OCI-LY3 (cell line): Measurements from ENCODE around the gene MAD1L1.

ENCODE experiments used
- H2AFZ ChIP-seq: fragments of 200-600, 300-600 bp; shearing (Covaris generic); 2 replicates; pipeline ENCODE4 v1.6.0; 2014; ENCODE audit warnings: antibody characterized with exemption, low read depth, low read length
- H3K27ac ChIP-seq: fragments of 200-600, 300-600 bp; sonication (generic); 2 replicates; pipeline ENCODE4 v1.5.1; 2014; ENCODE audit warnings: mild to moderate bottlenecking, low read length, moderate library complexity, mixed read lengths
- H3K27me3 ChIP-seq: fragments of 200-600, 300-600 bp; sonication (generic); 2 replicates; pipeline ENCODE4 v1.6.1; 2014; ENCODE audit warnings: low read depth, low read length, mixed read lengths
- H3K36me3 ChIP-seq: fragments of 200-600, 300-600 bp; sonication (generic); replicated peaks from 2 replicates; pipeline ENCODE3; 2014; ENCODE audit warnings: low read depth, low read length, mixed read lengths
- H3K4me1 ChIP-seq: fragments of 300-600, 200-600 bp; sonication (generic); 2 replicates; pipeline ENCODE4 v1.6.1; 2014; ENCODE audit warnings: low read length, mixed read lengths
- H3K4me2 ChIP-seq: fragments of 200-600, 300-600 bp; sonication (generic); 2 replicates; pipeline ENCODE4 v1.6.1; 2014; ENCODE audit warnings: low read length, mixed read lengths
- H3K4me3 ChIP-seq: fragments of 300-600, 200-600 bp; sonication (generic); 2 replicates; pipeline ENCODE4 v1.5.1; 2014; ENCODE audit warnings: antibody characterized with exemption, mild to moderate bottlenecking, low read length, moderate library complexity
- H3K79me2 ChIP-seq: fragments of 300-600, 200-600 bp; shearing (Covaris generic); 2 replicates; pipeline ENCODE4 v1.6.1; 2014; ENCODE audit warnings: mild to moderate bottlenecking, low read length, mixed read lengths
- H3K9ac ChIP-seq: fragments of 300-600, 200-600 bp; shearing (Covaris generic); 2 replicates; pipeline ENCODE4 v1.6.0; 2014; ENCODE audit warnings: mild to moderate bottlenecking, low read length, moderate library complexity
- H3K9me3 ChIP-seq: fragments of 200-600, 300-600 bp; shearing (Covaris generic); 2 replicates; pipeline ENCODE4 v1.6.1; 2014; ENCODE audit warnings: low read length, mixed read lengths; ENCODE audit not compliant: insufficient read depth
- H4K20me1 ChIP-seq: fragments of 200-600, 300-600 bp; sonication (generic); 2 replicates; pipeline ENCODE4 v1.6.1; 2016; ENCODE audit warnings: low read length, mixed read lengths; ENCODE audit not compliant: insufficient read depth
- CTCF ChIP-seq: fragments of 200-600, 300-600 bp; sonication (generic); IDR thresholded peaks from 2 replicates; pipeline ENCODE4 v1.5.1; 2014; ENCODE audit warnings: antibody characterized with exemption, low read length, low read depth
- EZH2phosphoT487 ChIP-seq: fragments of 200-600 bp; shearing (Covaris generic); IDR thresholded peaks from 2 replicates; pipeline ENCODE4 v1.6.1; 2018; ENCODE audit warnings: antibody characterized with exemption, mixed run types, low read depth

The MAD1L1 gene

DNA sequence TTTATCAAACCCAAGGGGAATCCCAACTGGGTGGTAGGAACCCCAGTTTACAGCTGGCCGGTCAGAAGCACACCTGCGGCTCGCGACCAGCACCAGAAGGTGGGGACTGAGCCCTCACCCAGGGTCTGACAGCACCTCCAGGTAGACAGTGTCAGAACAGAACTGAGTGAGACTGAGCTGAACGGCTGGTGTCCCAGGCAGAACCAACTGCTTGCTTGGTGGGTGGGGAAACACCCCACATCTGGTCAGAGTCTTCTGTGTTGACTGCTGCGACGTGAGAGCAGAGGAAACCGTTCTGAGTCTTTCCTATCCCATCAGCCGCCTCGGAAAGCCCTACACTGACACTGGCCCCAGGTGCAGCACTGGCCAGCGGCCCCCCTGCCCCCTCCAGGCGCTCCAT is 160.7 kb downstream of the MAD1L1 start:
- TF ChIP-seq CTCF (no peak), EZH2phosphoT487 (no peak)
- Histone ChIP-seq H3K4me3 (no peak overlapping the region), H3K9me3 (no peaks in the 10 kb centered on the region), H3K4me1 (no peaks in the 10 kb centered on the region), H3K9ac (no peak overlapping the region), H3K36me3 (no peaks in the 10 kb centered on the region), H3K4me2 (no peak overlapping the region), H2AFZ (no peak overlapping the region), H3K27me3 (no peaks in the 10 kb centered on the region), H3K79me2 (no peaks in the 10 kb centered on the region), H3K27ac (no peak overlapping the region), H4K20me1 (no peaks in the 10 kb centered on the region)

DNA sequence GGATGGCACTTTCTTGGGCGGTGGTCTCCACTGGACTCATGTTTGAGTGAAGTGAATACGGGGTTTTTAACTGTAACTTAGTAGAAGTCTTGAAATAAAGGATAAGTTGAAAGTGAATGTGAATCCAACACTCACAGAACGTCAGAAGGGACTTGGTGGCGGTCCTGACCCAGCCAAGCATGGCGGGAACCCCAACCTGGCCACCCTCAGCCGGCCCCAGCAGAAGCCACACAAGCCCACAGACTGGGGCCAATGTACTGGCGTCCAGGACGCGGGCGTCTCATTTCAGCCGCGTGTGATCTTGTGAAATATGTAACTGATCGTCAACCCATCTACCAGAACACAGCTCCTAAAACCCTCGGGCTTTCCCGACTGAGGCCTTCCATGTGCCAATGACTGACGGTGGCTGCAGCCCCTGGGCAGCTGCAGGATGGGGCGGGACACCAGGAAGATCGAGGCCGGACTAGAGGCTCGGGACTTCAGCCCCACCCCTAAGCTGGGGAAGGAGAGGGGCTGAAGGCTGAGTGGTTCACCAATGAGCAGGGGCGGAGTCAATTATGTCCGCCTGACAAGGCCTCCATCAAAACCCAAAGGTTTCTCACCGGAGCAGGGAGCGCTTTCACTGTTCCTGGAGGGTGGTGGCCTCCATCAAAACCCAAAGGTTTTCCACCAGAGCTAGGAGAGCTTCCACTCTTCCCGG is 161.5 kb downstream of the MAD1L1 start:
- Histone ChIP-seq H3K4me3 (no peak overlapping the region), H3K9ac (no peak overlapping the region), H3K4me1 (no peaks in the 10 kb centered on the region)

GRCh38 chr7:2070151-2070763 is 162.5 kb downstream of the MAD1L1 start:
- Histone ChIP-seq H3K27ac (no peak overlapping the region), H3K9me3 (no peaks in the 10 kb centered on the region), H3K27me3 (no peaks in the 10 kb centered on the region), H3K4me3 (no peak overlapping the region), H3K9ac (no peak overlapping the region), H3K36me3 (no peaks in the 10 kb centered on the region), H2AFZ (no peak overlapping the region), H3K4me2 (no peak overlapping the region), H3K79me2 (no peaks in the 10 kb centered on the region), H3K4me1 (no peaks in the 10 kb centered on the region), H4K20me1 (no peaks in the 10 kb centered on the region)
- TF ChIP-seq EZH2phosphoT487, result no peak
- no peak for TF ChIP-seq CTCF

More for the DNA sequence above, 161.5 kb downstream of the MAD1L1 start:
- H3K27me3 ChIP-seq, result no peaks in the 10 kb centered on the region
- no peaks in the 10 kb centered on the region for H3K79me2 ChIP-seq
- no peak overlapping the region for H2AFZ ChIP-seq
- H3K27ac ChIP-seq, result no peak overlapping the region
- H3K4me2 ChIP-seq, result no peak overlapping the region
- no peaks in the 10 kb centered on the region for H4K20me1 ChIP-seq
- TF ChIP-seq CTCF, result no peak
- TF ChIP-seq EZH2phosphoT487, result no peak
- H3K9me3 ChIP-seq, result no peaks in the 10 kb centered on the region
- no peaks in the 10 kb centered on the region for H3K36me3 ChIP-seq

DNA sequence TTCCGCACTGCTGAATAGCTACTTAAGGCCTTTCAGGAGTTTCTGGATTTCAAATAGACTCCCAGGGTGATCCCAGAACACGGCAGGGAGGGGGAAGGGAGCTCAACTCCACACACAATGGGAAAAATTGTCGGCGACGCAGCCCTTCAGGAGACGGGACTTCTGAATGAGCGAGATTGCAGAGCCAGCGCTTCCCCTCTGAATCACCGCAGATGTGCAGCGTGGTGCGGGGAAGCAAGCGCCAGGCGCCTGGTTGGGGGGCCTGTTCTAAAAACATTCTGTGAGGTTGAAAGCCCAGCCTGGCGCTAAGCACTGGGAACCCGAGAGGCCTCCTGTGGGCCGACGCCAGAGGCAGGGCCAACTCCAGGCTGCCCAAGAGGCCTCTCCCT is 163.3 kb downstream of the MAD1L1 start:
- H4K20me1 ChIP-seq, result no peaks in the 10 kb centered on the region
- TF ChIP-seq CTCF, result no peak
- no peak for TF ChIP-seq EZH2phosphoT487
- H3K27ac ChIP-seq, result no peak overlapping the region
- no peaks in the 10 kb centered on the region for H3K9me3 ChIP-seq
- no peak overlapping the region for H2AFZ ChIP-seq
- H3K27me3 ChIP-seq, result no peaks in the 10 kb centered on the region
- H3K79me2 ChIP-seq, result no peaks in the 10 kb centered on the region
- H3K36me3 ChIP-seq, result no peaks in the 10 kb centered on the region
- no peaks in the 10 kb centered on the region for H3K4me1 ChIP-seq
- no peak overlapping the region for H3K4me2 ChIP-seq
- H3K4me3 ChIP-seq, result no peak overlapping the region
- H3K9ac ChIP-seq, result no peak overlapping the region
